HL-60 (cell line): ENCODE measurements around the gene EIPR1.

Source experiments
- CTCF ChIP-seq: IDR thresholded peaks from one replicate; pipeline ENCODE4 v1.5.1; 2011; ENCODE audit warnings: low read length, control low read depth, inconsistent platforms; ENCODE audit not compliant: insufficient read depth
- POLR2AphosphoS5 ChIP-seq: IDR thresholded peaks from 2 replicates; pipeline ENCODE4 v1.6.1; 2012; ENCODE audit warnings: low read depth
- TF ChIP-seq, protein P1 (sequence below): IDR thresholded peaks from 2 replicates; pipeline ENCODE4 v1.6.1; 2012; ENCODE audit warnings: low read depth; ENCODE audit not compliant: insufficient replicate concordance

GRCh38 chr2:3265471-3265870 lies 112.1 kb downstream of the EIPR1 start:
- TF ChIP-seq CTCF, result no peak
- TF ChIP-seq, protein P1, sequence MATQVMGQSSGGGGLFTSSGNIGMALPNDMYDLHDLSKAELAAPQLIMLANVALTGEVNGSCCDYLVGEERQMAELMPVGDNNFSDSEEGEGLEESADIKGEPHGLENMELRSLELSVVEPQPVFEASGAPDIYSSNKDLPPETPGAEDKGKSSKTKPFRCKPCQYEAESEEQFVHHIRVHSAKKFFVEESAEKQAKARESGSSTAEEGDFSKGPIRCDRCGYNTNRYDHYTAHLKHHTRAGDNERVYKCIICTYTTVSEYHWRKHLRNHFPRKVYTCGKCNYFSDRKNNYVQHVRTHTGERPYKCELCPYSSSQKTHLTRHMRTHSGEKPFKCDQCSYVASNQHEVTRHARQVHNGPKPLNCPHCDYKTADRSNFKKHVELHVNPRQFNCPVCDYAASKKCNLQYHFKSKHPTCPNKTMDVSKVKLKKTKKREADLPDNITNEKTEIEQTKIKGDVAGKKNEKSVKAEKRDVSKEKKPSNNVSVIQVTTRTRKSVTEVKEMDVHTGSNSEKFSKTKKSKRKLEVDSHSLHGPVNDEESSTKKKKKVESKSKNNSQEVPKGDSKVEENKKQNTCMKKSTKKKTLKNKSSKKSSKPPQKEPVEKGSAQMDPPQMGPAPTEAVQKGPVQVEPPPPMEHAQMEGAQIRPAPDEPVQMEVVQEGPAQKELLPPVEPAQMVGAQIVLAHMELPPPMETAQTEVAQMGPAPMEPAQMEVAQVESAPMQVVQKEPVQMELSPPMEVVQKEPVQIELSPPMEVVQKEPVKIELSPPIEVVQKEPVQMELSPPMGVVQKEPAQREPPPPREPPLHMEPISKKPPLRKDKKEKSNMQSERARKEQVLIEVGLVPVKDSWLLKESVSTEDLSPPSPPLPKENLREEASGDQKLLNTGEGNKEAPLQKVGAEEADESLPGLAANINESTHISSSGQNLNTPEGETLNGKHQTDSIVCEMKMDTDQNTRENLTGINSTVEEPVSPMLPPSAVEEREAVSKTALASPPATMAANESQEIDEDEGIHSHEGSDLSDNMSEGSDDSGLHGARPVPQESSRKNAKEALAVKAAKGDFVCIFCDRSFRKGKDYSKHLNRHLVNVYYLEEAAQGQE, result no peak
- TF ChIP-seq POLR2AphosphoS5, result no peak
